ENCODE measurements around the gene P2RY12. TPM values are rescaled to one million over a fixed set of nuclear protein-coding genes. Genes with fewer than 3 reads are reported as not detected.

P2RY12 gene
- total RNA-seq, 1 donor, result 0.18 TPM

- H3K4me3 ChIP-seq (ENCODE audit: low read depth, low read length), result no peak overlapping the region
- no peak for TF ChIP-seq CTCF (IDR thresholded peaks at IDR 0.05; ENCODE audit: insufficient read depth, low read length)
- DNase-seq (ENCODE audit: low read depth), result peak; percentile 21
Observed at GRCh38 chr3:151357463-151357850, 27.1 kb downstream of the P2RY12 start.

DNA sequence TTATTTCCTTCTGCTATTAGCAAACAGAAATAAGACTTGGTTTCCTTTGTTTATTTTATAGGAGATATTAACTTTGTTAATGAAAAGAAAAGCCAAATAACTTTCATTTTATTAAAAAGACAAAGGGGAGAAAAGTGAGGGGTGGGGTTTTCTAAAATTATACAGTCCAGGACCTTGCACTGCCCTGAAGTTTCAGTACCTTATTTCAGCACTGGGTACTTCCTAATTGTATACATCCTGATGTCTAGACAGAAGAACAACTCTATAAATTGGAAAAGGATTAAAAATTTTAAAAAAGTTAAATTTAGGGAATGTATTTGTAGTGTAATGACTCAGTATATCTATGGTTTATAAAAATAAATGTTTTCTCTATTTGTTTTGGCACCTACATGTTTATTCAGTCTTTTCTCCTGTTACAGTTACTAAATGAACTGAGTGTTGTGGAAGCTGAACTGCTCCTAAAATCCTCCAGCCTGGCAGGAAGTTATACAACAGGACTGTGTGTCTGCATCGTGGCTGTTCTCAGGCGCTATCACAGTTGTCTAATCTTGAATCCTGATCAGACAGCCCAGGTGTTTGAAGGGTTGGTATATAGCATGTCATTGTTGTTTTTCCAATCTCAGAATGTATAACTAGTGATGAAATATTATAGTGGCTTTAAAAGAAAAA lies 27.6 kb downstream of the P2RY12 start:
- H3K4me3 ChIP-seq (ENCODE audit: low read depth, low read length), result no peak overlapping the region
- no peak for TF ChIP-seq CTCF (IDR thresholded peaks at IDR 0.05; ENCODE audit: insufficient read depth, low read length)
- peak; percentile 43 for DNase-seq (ENCODE audit: low read depth)

- TF ChIP-seq CTCF (IDR thresholded peaks at IDR 0.05; ENCODE audit: insufficient read depth, low read length), result no peak
- no peak overlapping the region for H3K4me3 ChIP-seq (ENCODE audit: low read depth, low read length)
- no peak for DNase-seq (ENCODE audit: low read depth)
Observed at GRCh38 chr3:151351648-151352047, 32.9 kb downstream of the P2RY12 start.

DNA sequence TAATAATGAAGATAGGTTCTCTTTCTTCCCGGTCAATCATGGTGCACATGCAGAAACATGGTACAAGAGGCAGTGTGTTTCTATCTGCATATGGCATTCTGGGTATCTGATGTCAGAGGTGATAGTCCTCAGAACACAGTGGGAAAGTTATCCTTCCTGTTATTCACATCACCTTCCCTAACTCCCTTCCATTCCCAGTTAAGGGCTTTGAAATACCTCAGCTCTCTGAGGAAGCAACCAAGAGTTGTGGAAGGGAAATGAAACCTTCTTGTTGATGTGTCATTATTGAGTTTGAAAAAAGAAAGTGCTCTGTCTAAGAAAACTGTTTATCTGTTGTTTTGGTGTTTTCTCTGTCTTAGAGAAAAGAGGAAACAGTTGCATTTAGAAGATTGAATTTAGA lies 33.3 kb downstream of the P2RY12 start:
- DNase-seq (ENCODE audit: low read depth), result no peak
- no peak overlapping the region for H3K4me3 ChIP-seq (ENCODE audit: low read depth, low read length)
- TF ChIP-seq CTCF (IDR thresholded peaks at IDR 0.05; ENCODE audit: insufficient read depth, low read length), result no peak

- DNase-seq (ENCODE audit: low read depth), result no peak
- H3K4me3 ChIP-seq (ENCODE audit: low read depth, low read length), result no peak overlapping the region
- no peak for TF ChIP-seq CTCF (IDR thresholded peaks at IDR 0.05; ENCODE audit: insufficient read depth, low read length)
Observed at GRCh38 chr3:151350656-151351055, 33.9 kb downstream of the P2RY12 start.

GRCh38 chr3:151347432-151347831 lies 37.1 kb downstream of the P2RY12 start:
- H3K4me3 ChIP-seq (ENCODE audit: low read depth, low read length), result no peak overlapping the region

More at GRCh38 chr3:151347432-151347831, 37.1 kb downstream of the P2RY12 start:
- DNase-seq (ENCODE audit: low read depth), result no peak
- no peak for TF ChIP-seq CTCF (IDR thresholded peaks at IDR 0.05; ENCODE audit: insufficient read depth, low read length)
